Measurements from ENCODE around the gene JAM3. TPM values are rescaled to one million over a fixed set of nuclear protein-coding genes. Genes with fewer than 3 reads are reported as not detected.

The JAM3 gene
- total and polyA plus RNA-seq, 2 of the 8 experiments (the other 6 are each of a cell fraction or from before 2014, with no cell fraction given) = 19.6 to 42.8 TPM

GRCh38 chr11:134074346-134074745, 5.5 kb downstream of the JAM3 start:
- Histone ChIP-seq H4K8ac (ENCODE audit: extremely low read depth, insufficient read depth, low read length) (no peak overlapping the region), H3K27me3 (replicated peaks in 1 of 4; ENCODE audit: control insufficient read depth in 3 of 4, extremely low read depth in 1 of 4, insufficient read depth in 3 of 4, low read length in 3 of 4) (peaks cover 0 to 2% (median 0%) of the 10 kb centered on the region in 4 experiments; a peak in 3 of 7 replicates), H2BK12ac (ENCODE audit: low read depth, low read length) (no peak overlapping the region), H3K14ac (ENCODE audit: insufficient read length) (no peak overlapping the region), H3K79me2 (ENCODE audit: control insufficient read depth in 1 of 2, insufficient read depth in 2 of 2, low read length in 2 of 2) (peaks cover 0 to 36% of the 10 kb centered on the region in 2 experiments; a peak in 2 of 4 replicates), H3K18ac (ENCODE audit: extremely low read depth, low read length) (no peak overlapping the region), H2AK5ac (ENCODE audit: low read depth, low read length) (no peak overlapping the region), H3K4me1 (replicated peaks in 1 of 4; ENCODE audit: control insufficient read depth in 3 of 4, insufficient read depth in 4 of 4, low read length in 3 of 4) (peaks cover 0 to 9% (median under 1%) of the 10 kb centered on the region in 4 experiments; a peak in 2 of 7 replicates), H4K5ac (ENCODE audit: insufficient read length, low read depth, low read length) (no peak overlapping the region), H2BK120ac (replicated peaks; ENCODE audit: low read depth, low read length) (no peak overlapping the region), H3K9ac (replicated peaks in 1 of 4; ENCODE audit: extremely low read depth in 1 of 4, low read depth in 3 of 4, low read length in 3 of 4) (no peak overlapping the region), H4K91ac (replicated peaks; ENCODE audit: insufficient read length, low read length) (no peak overlapping the region), H2BK15ac (ENCODE audit: low read length) (no peak overlapping the region), H3K27ac (ENCODE audit: low read depth, low read length) (no peak overlapping the region), H3K23me2 (ENCODE audit: low read depth, low read length) (peaks cover 2% of the 10 kb centered on the region), H3K56ac (replicated peaks; ENCODE audit: insufficient read length, low read depth, low read length) (no peak overlapping the region), H2BK20ac (ENCODE audit: low read length) (no peak overlapping the region), H2BK5ac (ENCODE audit: low read depth, low read length) (no peak overlapping the region), H4K20me1 (replicated peaks in 1 of 2; ENCODE audit: control insufficient read depth in 1 of 2, insufficient read depth in 2 of 2, low read length in 2 of 2) (peaks cover 2 to 4% of the 10 kb centered on the region in 2 experiments), H3K4me3 (ENCODE audit: extremely low read depth in 1 of 4, insufficient read depth in 2 of 4, low read depth in 3 of 4, low read length in 4 of 4) (no peak overlapping the region), H3K23ac (ENCODE audit: insufficient read length) (no peak overlapping the region), H3K4ac (replicated peaks; ENCODE audit: insufficient read length, low read depth, low read length) (no peak overlapping the region), H3K36me3 (ENCODE audit: control insufficient read depth in 2 of 4, insufficient read depth in 4 of 4, low read length in 3 of 4) (no peaks in the 10 kb centered on the region; a peak in 1 of 8 replicates), H3K4me2 (ENCODE audit: insufficient read depth in 1 of 2, low read depth in 2 of 2, low read length in 2 of 2) (no peak overlapping the region), H2AFZ (ENCODE audit: low read length) (no peak overlapping the region), H3K79me1 (ENCODE audit: low read depth, low read length) (peaks cover 5% of the 10 kb centered on the region; the same call in 1 of the 2 replicates), H3K9me3 (ENCODE audit: insufficient read depth in 2 of 2, low read depth in 1 of 2, low read length in 1 of 2) (no peaks in the 10 kb centered on the region)
- ChIA-PET CTCF (ENCODE audit: partially characterized antibody) (interaction anchor here (1.2 to 4.6 kb wide), 4 partner anchors 13 to 47 kb away, joined by 3 to 24 read pairs (median 10); no protein-coding TSS in a partner anchor), POLR2A (ENCODE audit: partially characterized antibody) (no interaction called here)
- DNase-seq (ENCODE audit: low read depth in 1 of 2, low spot score in 2 of 2) (no peak), FAIRE-seq (no peak)
- 88% methylated on average over 4 of the region's 4 CpGs; no CpG with 5 or more reads in 1 of the 2 experiments for WGBS, 2 experiments (ENCODE audit: extremely low coverage in 1 of 2, insufficient coverage in 1 of 2, insufficient read length in 1 of 2, insufficient replicate concordance in 2 of 2, low coverage in 1 of 2, low lambda C conversion rate in 2 of 2, missing lambda C conversion rate in 1 of 2)
- TF ChIP-seq BACH1 (IDR thresholded peaks at IDR 0.05; ENCODE audit: low read length) (no peak), CEBPB (IDR thresholded peaks at IDR 0.05; ENCODE audit: low read depth, low read length) (no peak), MAFK (IDR thresholded peaks at IDR 0.05; ENCODE audit: low read depth, low read length) (no peak), RXRA (IDR thresholded peaks at IDR 0.05; ENCODE audit: insufficient read depth, low read depth, low read length) (no peak), POLR2AphosphoS5 (IDR thresholded peaks at IDR 0.05; ENCODE audit: low read depth, low read length) (no peak), ZNF274 (IDR thresholded peaks at IDR 0.05; ENCODE audit: borderline replicate concordance, extremely low read depth, low read length) (no peak), CHD2 (IDR thresholded peaks at IDR 0.05; ENCODE audit: low read length) (no peak), CBX8 (IDR thresholded peaks at IDR 0.05; ENCODE audit: borderline replicate concordance, low read depth, low read length) (no peak), POU5F1 (IDR thresholded peaks at IDR 0.05; ENCODE audit: low read depth, low read length) (no peak), TAF1 (IDR thresholded peaks at IDR 0.05; ENCODE audit: low read depth, low read length) (no peak), KDM5A (IDR thresholded peaks at IDR 0.05; ENCODE audit: low read length) (no peak), SP1 (IDR thresholded peaks at IDR 0.05; ENCODE audit: low read depth, low read length) (no peak), EZH2 (IDR thresholded peaks at IDR 0.05; ENCODE audit: low read depth, low read length, severe bottlenecking) (no peak), SIX5 (IDR thresholded peaks at IDR 0.05; ENCODE audit: low read depth, low read length) (no peak), TEAD4 (IDR thresholded peaks at IDR 0.05; ENCODE audit: low read depth, low read length) (no peak), NANOG (IDR thresholded peaks at IDR 0.05; ENCODE audit: insufficient read depth, low read depth, low read length, poor library complexity, severe bottlenecking) (no peak)

Measured in H1 (cell line).